NCI-H1092 (cell line): ENCODE measurements around the gene CATSPERZ.
"Not testable (repeated sequence)": the region's sequence is repeated elsewhere in the genome, so short reads cannot be mapped to it uniquely, and the experiment has no call there.

Experiments used
- DNase-seq: peaks from one replicate; lab custom pipeline; 2025; lab: John Stamatoyannopoulos, UW

Gene CATSPERZ

DNA sequence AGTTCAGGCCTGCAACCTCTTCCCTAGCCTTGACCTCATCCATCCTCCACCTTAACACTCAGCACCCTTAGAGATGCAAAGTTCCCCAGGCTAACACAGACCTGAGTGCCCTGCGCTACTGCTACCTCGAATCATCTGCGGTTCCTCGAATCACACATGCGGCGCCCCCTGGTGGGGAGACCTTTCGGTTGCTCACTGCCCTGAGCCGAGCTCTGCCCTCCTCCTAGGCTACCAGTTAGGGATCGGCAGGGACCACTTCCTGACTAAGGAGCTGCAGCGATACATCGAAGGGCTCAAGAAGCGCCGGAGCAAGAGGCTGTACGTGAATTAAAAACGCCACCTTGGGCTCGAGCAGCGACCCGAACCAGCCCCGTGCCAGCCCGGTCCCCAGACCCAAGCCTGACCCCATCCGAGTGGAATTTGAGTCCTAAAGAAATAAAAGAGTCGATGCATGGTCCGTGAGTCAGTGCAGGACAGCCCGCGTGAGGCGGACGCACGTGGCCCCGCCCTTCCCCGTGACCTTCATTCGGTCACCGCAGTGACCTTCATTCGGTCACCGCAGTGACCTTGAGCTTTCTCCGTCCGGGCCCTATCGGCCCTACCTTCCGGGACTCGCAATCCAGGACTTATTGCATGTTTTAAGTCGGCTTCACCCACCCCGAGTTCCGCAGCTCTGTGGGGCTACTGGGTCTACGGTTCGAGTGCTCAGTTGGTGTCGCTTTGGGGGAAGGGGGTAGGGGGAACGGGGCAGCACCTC is 4.3 kb downstream of the CATSPERZ start:
- peak; percentile 91 for DNase-seq

DNA sequence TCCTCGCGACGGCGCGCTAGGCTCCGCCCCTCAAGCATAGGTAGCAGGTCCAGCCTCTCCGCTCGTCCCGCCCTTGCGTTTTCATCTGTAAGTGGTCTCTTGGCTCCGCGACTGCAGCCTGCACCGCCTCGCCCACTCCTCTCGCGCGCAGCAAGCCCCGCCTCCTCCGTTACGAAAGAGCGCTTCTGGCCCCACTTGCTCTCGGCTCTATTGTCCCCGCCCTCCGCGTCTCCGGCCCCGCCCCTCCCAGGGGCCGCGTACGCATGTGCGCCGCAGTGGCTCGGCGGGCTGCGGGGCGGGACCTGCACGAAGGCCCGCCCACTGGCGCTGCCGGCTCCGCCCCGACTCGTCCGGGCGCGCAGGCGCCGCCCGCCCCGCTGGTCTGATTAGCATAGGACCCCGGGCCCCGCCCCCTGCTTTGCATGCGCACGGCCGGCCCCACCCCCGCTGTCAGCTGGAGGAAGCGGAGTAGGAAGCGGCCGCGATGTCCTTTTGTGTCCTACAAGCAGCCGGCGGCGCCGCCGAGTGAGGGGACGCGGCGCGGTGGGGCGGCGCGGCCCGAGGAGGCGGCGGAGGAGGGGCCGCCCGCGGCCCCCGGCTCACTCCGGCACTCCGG is 5.0 kb downstream of the CATSPERZ start, which contains the start of gene ESRRA:
Gene ESRRA, plus strand, starts transcription at position 450 of the 616 bp plus-strand sequence. CDS start 1,656 bp downstream, outside the sequence.
- DNase-seq, result peak; percentile 100

DNA sequence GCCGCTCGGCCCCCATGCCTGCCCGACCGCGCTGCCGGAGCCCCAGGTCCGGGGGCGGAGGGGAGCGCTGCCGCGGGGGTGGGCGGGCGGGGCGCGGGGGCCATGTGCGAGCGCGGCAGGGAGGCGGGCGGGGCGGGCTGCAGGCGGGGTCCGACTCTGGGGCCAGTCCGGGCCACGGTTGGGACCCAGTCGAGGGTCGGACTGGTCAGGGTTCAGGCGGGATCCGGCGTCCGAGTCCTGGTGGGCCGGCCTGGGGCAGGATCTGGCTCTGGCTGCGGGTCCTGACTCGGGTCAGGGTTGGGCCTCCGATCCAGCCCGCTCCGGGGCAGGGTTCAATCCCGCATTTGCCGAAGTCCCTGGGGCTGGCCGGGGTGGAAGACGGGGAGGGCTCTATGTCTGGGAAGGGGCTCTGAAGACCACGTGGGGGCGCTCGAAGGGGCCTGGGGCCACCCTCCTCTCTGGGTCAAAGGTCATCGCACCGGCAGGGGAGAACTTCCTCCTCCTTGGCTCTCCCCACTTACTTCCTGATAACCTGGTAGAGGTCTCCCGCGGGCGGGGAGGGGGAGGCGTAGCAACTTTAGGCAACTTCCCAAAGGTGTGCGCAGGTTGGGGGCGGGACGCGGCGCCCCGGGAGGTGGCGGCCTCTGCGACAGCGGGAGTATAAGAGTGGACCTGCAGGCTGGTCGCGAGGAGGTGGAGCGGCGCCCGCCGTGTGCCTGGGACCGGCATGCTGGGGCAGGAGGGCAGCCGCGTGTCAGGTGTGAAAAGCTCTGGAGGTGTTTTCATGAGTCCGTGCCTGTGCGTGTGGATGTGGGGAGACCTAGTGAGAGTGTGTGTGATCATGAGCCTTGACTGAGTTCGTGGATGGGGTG is 5.8 kb downstream of the CATSPERZ start:
- no peak for DNase-seq

DNA sequence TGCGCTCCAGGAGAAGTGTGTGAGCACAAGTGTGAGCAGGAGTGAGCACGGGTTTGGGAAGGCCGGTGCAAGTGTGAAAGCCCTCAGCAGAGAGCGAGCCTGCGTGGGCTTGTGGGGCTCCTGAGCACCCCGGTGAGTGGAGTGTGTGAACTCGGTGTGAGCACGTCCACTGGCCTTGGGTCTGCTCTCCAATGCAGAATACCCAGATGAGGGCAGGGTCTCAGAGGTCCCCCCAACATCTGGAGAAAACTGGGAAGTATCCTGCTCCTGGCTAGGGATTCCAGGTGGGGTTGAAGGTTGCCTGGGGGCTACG is 6.4 kb downstream of the CATSPERZ start:
- DNase-seq, result no peak

DNA sequence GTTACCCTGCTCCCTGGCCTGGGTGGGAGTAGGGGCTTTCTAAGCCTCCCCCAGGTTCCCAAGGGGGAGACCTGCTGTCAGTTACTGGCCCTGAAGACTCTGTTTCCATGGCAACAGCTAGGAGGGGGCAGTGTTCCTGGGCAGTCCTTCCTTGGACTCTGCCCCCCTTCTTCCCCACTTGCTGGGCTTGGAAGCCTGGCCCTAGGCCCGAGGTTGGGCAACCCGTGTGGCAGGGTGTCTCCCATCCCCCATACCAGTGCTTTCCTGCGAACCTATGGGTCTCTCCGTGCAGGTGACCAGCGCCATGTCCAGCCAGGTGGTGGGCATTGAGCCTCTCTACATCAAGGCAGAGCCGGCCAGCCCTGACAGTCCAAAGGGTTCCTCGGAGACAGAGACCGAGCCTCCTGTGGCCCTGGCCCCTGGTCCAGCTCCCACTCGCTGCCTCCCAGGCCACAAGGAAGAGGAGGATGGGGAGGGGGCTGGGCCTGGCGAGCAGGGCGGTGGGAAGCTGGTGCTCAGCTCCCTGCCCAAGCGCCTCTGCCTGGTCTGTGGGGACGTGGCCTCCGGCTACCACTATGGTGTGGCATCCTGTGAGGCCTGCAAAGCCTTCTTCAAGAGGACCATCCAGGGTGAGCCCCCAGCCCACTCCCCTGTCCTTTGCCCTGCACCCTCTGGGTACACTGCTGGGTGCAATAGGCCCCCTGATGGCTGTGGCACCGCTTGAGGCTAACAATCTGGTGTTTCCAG is 6.9 kb downstream of the CATSPERZ start:
- no peak for DNase-seq

DNA sequence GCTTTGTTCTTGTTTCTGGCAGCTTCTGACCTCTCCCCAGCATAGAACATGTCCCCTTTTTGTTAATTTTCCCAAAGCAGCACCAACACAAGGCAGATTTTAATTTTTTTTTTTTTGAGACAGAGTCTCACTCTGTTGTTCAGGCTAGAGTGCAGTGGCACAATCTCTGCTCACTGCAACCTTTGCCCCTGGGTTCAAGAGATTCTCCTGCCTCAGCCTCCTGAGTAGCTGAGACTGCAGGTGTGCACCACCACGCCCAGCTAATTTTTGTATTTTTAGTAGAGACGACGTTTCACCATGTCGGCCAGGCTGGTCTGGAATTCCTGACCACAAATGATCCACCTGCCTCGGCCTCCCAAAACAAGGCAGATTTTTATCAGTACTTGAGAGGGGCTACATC is 7.6 kb downstream of the CATSPERZ start:
- DNase-seq, result not testable (repeated sequence)

DNA sequence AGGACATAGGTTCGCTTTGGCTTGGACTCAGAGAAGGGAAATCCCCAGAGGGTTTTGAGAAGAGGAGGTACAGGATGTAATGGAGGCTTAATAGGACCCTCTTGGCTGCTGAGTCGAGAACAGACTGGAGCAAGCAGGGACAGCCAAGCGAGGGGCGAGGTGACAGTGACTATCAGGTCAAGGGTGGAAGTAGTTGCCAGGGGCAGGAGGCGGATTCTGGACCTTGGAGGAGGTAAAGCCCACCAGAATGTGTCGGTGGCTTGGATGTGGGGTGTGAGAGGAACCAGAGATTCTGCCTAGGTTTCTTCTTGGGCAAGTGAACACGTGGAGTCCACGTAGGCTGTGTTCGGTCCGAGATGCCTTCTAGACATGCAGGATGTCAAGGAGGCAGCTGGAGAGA is 12.8 kb downstream of the CATSPERZ start:
- no peak for DNase-seq

DNA sequence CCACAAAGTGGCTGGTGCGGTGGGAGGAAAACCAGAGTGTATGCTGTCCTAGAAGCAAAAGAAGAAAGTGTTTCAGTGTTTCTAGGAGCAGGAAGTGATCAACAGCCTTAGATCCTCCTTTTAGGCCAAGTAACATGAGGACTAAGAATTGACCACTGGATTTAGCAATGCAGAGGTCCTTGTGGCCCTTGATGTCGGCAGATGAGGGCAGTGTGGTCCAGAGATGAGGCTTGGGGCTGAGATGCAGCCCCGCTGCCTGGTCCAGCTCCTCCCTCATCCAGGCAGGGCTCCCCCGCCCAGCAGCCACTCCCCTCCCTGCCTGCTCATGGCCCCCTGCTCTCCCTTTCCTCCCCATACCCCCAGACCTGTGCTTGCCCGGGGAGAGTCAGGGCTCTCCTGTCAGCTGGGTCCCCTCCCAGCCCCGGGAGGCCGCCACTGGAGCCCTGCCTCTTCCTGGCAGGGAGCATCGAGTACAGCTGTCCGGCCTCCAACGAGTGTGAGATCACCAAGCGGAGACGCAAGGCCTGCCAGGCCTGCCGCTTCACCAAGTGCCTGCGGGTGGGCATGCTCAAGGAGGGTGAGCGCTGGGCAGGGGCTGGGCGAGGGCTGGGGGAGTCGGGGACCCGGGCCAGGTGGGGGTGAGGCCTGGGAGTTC is 13.5 kb downstream of the CATSPERZ start:
- no peak for DNase-seq

DNA sequence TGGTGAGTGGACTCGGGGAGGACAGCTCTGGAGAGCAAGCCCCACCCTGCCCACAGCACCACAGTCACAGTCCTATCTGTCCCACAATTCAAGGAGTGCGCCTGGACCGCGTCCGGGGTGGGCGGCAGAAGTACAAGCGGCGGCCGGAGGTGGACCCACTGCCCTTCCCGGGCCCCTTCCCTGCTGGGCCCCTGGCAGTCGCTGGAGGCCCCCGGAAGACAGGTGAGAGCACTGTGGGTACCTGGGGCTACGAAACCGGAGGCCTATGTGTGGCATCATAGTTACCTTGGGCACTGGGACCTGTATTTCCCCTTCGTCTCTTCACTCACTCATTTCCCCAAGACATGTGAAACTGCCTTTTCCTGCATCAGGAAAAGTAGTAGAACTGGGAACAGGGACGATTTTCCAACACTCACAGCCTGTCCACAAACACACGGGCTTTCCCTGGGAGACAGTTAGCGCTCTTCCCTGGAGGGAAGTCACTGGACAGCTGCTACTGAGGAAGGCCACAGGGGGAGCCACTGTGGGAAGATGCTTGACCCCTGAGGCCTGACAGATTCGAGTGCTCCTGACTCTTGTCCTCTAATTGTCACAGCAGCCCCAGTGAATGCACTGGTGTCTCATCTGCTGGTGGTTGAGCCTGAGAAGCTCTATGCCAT is 14.1 kb downstream of the CATSPERZ start:
- DNase-seq, result no peak

DNA sequence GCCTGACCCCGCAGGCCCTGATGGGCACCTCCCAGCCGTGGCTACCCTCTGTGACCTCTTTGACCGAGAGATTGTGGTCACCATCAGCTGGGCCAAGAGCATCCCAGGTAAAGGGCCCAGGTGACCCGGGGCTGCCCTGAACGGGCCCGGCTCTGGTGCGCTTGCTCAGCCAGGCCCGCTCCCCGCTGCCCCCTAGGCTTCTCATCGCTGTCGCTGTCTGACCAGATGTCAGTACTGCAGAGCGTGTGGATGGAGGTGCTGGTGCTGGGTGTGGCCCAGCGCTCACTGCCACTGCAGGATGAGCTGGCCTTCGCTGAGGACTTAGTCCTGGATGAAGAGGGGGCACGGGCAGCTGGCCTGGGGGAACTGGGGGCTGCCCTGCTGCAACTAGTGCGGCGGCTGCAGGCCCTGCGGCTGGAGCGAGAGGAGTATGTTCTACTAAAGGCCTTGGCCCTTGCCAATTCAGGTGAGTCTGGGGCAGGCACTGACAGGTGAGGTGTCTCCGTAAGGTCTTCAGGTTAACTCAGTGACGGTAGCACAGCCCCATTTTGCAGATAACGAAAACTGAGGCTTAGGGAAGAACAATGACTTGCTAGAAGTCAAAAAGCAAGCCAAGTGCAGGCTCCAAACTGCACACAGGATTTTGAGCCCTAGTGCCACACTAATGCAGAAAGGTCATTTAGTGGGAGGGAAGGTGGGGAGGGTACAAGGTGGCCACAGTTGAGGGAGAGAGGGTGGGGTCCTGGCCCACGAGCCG is 14.8 kb downstream of the CATSPERZ start:
- no peak for DNase-seq

DNA sequence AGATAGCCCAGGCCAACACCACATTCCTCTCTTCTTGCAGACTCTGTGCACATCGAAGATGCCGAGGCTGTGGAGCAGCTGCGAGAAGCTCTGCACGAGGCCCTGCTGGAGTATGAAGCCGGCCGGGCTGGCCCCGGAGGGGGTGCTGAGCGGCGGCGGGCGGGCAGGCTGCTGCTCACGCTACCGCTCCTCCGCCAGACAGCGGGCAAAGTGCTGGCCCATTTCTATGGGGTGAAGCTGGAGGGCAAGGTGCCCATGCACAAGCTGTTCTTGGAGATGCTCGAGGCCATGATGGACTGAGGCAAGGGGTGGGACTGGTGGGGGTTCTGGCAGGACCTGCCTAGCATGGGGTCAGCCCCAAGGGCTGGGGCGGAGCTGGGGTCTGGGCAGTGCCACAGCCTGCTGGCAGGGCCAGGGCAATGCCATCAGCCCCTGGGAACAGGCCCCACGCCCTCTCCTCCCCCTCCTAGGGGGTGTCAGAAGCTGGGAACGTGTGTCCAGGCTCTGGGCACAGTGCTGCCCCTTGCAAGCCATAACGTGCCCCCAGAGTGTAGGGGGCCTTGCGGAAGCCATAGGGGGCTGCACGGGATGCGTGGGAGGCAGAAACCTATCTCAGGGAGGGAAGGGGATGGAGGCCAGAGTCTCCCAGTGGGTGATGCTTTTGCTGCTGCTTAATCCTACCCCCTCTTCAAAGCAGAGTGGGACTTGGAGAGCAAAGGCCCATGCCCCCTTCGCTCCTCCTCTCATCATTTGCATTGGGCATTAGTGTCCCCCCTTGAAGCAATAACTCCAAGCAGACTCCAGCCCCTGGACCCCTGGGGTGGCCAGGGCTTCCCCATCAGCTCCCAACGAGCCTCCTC is 15.7 kb downstream of the CATSPERZ start:
- not testable (repeated sequence) for DNase-seq

DNA sequence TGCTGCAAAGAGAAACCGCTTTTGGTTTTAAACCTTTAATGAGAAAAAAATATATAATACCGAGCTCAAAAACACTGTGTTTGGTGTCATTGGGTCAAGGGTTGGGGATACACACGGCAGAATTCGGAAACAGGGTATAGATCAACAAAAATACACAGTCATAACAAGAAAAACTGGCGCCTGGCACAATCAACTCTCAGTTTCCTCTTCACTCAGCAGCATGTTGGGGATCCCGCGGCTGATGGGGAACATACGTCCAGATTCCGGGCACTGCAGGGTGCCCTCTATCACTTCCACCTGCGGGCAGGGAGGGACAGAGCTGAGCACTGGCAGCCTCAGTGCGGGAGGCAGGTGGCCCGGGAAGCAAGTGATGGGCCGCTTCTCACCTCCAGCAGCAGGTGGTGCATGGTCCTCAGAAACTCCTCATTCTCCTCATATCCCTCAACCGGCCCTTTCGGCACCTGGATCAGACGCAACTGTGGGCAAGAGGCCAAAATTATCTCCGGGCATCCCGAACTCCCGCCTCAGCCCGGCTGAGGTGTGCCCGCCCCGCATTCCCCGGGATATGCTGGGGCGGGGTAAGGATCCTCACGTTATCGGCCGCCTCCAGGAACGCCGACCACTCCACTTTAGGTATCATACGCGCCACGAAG is 16.6 kb downstream of the CATSPERZ start:
- DNase-seq, result peak; percentile 16

DNA sequence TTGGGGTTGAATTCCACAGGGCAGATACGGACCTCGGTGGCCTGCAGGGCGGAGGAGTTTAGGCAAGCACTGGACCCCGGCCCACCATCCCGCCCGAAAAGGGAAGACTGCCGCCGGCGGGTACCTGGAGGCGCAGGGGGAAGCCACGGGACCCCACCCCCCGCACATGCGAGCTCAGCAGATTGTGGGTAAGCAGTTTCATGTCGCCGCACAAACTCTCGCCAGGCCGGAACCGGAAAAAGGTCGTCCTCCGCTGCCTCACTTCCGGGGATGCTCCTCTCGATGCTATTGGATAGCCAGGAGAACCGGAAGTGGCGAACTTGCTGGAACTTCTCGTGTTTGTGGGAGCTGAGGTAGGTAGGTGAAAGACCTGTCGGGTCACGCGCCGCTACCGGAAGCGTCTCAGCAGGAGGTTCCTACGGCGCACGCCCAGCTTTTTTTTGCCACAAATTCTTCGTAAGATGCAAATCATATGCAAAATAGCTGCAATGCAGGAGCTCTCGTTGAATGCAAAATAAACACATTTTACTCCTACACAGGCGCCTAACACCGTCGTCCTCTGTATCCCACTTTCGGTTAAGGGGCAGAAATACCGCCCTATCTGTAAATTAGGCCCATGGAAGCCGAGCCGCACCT is 17.3 kb downstream of the CATSPERZ start, which contains the start of gene TRMT112:
Gene TRMT112, minus strand, starts transcription at position 235 of the 636 bp plus-strand sequence. Its CDS starts 33 bp downstream, at position 202.
- peak; percentile 99 for DNase-seq

DNA sequence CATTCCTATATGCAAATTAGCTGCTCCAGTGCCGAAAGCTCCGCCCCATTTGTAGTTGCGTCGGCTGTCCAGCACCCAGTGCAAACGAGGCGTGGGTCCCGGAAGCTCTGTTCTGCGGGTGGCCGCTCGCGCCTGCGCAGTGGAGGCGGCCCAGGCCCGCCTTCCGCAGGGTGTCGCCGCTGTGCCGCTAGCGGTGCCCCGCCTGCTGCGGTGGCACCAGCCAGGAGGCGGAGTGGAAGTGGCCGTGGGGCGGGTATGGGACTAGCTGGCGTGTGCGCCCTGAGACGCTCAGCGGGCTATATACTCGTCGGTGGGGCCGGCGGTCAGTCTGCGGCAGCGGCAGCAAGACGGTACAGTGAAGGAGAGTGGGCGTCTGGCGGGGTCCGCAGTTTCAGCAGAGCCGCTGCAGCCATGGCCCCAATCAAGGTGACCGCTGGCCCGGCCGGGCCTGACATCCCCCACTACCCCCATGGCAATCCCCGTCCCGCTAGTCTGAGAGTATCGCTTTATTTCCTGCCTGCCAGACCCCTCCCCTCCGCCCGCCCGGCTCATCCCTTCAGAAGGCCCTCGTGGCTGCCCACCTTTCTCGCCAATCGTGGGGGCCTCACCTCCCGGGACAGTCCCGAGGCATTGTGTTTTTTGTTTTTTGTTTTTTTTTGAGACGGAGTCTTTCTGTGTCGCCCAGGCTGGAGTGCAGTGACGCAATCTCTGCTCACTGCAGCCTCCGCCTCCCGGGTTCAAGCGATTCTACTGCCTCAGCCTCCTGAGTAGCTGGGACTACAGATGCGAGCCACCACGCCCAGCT is 18.0 kb downstream of the CATSPERZ start, which contains the start of gene PRDX5:
Gene PRDX5, plus strand, starts transcription at position 161 of the 805 bp plus-strand sequence. Its CDS starts 95 bp downstream, at position 256.
- peak; percentile 97 for DNase-seq

DNA sequence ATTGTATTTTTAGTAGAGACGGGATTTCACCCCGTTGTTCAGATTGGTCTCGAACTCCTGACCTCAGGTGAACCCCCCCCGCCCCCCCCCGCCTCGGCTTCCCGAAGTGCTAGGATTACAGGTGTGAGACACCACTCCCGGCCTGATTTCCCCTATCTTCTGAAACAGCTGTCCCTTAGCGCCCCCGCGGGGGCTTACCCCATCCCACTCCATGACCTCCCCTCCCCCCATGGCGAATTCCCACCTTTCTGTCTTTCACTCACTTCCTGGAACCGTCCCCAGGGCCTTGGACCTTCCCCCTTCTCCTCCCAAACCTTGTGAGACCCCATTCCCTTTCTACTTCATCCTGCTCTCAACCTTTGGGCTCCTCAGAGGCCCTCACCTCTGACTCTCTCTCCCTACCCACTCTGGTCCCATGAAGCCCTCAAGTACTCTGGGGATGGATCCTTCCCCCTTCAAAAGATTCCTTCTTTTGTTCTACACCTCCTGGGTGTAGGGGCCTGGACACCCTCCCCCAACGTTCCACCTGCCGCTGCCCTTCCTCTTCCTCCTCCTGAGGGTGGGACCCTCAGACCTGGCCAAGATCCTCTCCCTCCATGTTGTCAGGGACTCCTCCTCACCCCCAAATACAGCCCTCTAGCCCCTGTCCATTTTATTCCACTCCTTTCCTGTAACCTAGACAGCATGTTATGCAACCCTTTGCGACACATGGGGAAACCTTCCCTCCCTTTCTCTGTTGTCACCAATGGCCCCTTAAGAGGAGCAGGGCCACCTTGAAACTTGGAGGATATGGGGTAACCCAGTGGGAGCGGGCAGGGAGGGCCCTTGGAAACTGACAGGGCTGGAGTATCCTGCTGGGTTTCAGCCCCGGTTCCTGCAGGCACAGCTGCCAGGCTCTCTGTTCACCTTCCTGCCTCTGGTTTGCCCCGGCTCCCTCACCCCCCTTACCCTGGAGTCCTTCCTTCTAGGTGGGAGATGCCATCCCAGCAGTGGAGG is 18.9 kb downstream of the CATSPERZ start:
- no peak for DNase-seq

DNA sequence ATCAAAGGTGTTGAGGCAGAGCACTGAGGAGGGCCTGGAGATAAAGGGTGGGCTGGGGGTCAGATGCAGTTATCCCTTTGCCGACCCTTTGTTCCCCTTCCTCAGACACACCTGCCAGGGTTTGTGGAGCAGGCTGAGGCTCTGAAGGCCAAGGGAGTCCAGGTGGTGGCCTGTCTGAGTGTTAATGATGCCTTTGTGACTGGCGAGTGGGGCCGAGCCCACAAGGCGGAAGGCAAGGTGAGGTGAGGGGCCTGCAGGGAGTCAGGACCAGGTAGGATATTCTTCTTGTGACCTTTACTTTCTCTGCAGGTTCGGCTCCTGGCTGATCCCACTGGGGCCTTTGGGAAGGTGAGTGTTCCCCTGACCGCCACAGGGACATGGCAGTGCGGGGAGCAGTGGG is 20.4 kb downstream of the CATSPERZ start:
- DNase-seq, result no peak
